Right lung (tissue), 5 donors: Measurements from ENCODE around the gene GLYATL1B. TPM values are rescaled to one million over a fixed set of nuclear protein-coding genes. Genes with fewer than 3 reads are reported as not detected.
A peak's percentile ranks its signal among the peaks of the same experiment; 100 is the strongest.

Experiments
- DNase-seq, 2 donors: peaks; one replicate each; pipeline ENCODE4 v3.0.0-alpha.2; 2013
- polyA plus RNA-seq, 5 donors: library from polyadenylated mRNA; unstranded; fragments of 120-200 nt; gene quantifications; one replicate each; pipeline versions ENCODE4 v1.2.1 to v1.2.3, GENCODE V29; 2013; ENCODE audit warnings: inconsistent platforms in 1 of 5, low replicate concordance in 1 of 5; ENCODE audit not compliant: insufficient read length in 5 of 5, insufficient read depth in 1 of 5

GLYATL1B gene
- polyA plus RNA-seq, 5 donors, result 0.16 to 0.73 (median 0.23) TPM; not detected in 2

DNA sequence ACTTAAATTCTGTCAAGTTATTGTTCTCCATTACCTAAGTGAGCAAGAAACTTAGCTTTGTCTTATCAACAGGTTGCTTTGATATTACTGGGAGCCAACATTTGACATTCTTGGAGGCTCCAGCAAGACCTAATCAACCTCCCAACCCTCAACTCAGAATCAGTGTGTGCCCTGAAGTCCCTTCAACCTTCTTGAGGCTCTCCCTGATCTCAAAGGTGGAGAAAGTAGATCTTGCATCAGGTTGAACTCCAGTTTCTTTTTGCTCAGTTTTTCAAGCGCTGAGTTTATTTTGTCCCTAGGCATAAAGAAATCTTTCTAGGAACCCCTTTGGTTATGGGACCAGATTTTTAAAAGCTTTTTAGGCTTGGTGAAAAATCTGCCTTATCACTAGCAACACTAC, 58.0 kb downstream of the GLYATL1B start:
- peak in 1 of 2 donors; percentile 8 for DNase-seq

Other genes with a start within 250 kb of the GLYATL1B start
- gene GLYATL2, start 241.6 kb upstream of the GLYATL1B start, polyA plus RNA-seq, result 1 to 10 TPM; 1.1 to 3.2 (median 2.1) TPM
- 1 to 10 TPM; 2.9 to 5.1 (median 4.7) TPM for gene GLYATL1, start 146.8 kb upstream of the GLYATL1B start, polyA plus RNA-seq
- gene FAM111B, start 20.9 kb downstream of the GLYATL1B start, polyA plus RNA-seq, result 10 to 100 TPM in 4 of 5 donors, 1 to 10 TPM in 1; 9.3 to 26.5 (median 14.5) TPM
- 100 to 1,000 TPM in 3 of 5 donors, 10 to 100 TPM in 2; 62.1 to 130 (median 101) TPM for gene FAM111A, start 56.5 kb downstream of the GLYATL1B start, polyA plus RNA-seq
- 10 to 100 TPM; 53.5 to 73.5 (median 69.1) TPM for gene DTX4, start 85.8 kb downstream of the GLYATL1B start, polyA plus RNA-seq
- gene MPEG1, start 126.6 kb downstream of the GLYATL1B start, polyA plus RNA-seq, result 10 to 100 TPM; 12.0 to 16.4 (median 14.7) TPM